H54 (cell line): ENCODE data around the gene BCL6B.

Experiments used
- DNase-seq: peaks from one replicate; pipeline ENCODE4 v3.0.0; 2011; ENCODE audit warnings: low spot score, mixed read lengths; ENCODE audit not compliant: insufficient read length
- FAIRE-seq: peaks from 3 replicates; lab custom pipeline; 2011; peaks lifted over from hg19 to GRCh38; lab: Jason Lieb, UNC
- POLR2A ChIP-seq: IDR thresholded peaks from 2 replicates; pipeline ENCODE4 v1.6.1; 2011; ENCODE audit warnings: low read depth, mild to moderate bottlenecking, low read length

BCL6B gene

GRCh38 chr17:7070712-7071111, 47.9 kb downstream of the BCL6B start:
- FAIRE-seq = no peak
- no peak for DNase-seq
- no peak for TF ChIP-seq POLR2A

GRCh38 chr17:7072406-7072805, 49.6 kb downstream of the BCL6B start:
- DNase-seq (no peak), FAIRE-seq (no peak)

GRCh38 chr17:7074931-7075330, 52.1 kb downstream of the BCL6B start:
- no peak for FAIRE-seq
- DNase-seq = no peak
- no peak for TF ChIP-seq POLR2A

More at GRCh38 chr17:7072406-7072805, 49.6 kb downstream of the BCL6B start:
- no peak for TF ChIP-seq POLR2A

- TF ChIP-seq POLR2A = no peak
- DNase-seq (no peak), FAIRE-seq (no peak)
These were observed 55.2 kb downstream of the BCL6B start for GRCh38 chr17:7077911-7078546.

- DNase-seq = no peak
- TF ChIP-seq POLR2A = no peak
- FAIRE-seq = no peak
These were observed 55.9 kb downstream of the BCL6B start for GRCh38 chr17:7078711-7079110.
